A204.1 (cell line): ENCODE measurements around the gene MARK4.
"Not testable (repeated sequence)": the region's sequence is repeated elsewhere in the genome, so short reads cannot be mapped to it uniquely, and the experiment has no call there.

ENCODE experiments used
- FAIRE-seq: peaks from 2 replicates; lab custom pipeline; 2012; peaks lifted over from hg19 to GRCh38; lab: Jason Lieb, UNC

Gene MARK4

GRCh38 chr19:45244133-45244794 is 6.8 kb upstream of the MARK4 start:
- no peak for FAIRE-seq

- no peak for FAIRE-seq
Measured at GRCh38 chr19:45245334-45245787, 5.7 kb upstream of the MARK4 start, which contains the start of gene EXOC3L2. EXOC3L2 (minus strand) TSS chr19:45245407; CDS start chr19:45239045, 6,362 bp downstream.

- FAIRE-seq: no peak
Measured at GRCh38 chr19:45245826-45246225, 5.2 kb upstream of the MARK4 start.

GRCh38 chr19:45247136-45247535 is 3.9 kb upstream of the MARK4 start:
- FAIRE-seq: no peak

GRCh38 chr19:45249261-45250033 is 1.6 kb upstream of the MARK4 start:
- FAIRE-seq: no peak

- no peak for FAIRE-seq
Measured at GRCh38 chr19:45250216-45250831, 747 bp upstream of the MARK4 start.

GRCh38 chr19:45251452-45252354 is 632 bp downstream of the MARK4 start:
- no peak for FAIRE-seq

- no peak for FAIRE-seq
Measured at GRCh38 chr19:45253396-45254027, 2.4 kb downstream of the MARK4 start.

- no peak for FAIRE-seq
Measured at GRCh38 chr19:45254044-45254531, 3.0 kb downstream of the MARK4 start.

GRCh38 chr19:45255611-45256157 is 4.6 kb downstream of the MARK4 start:
- FAIRE-seq: no peak

GRCh38 chr19:45256836-45257235 is 5.8 kb downstream of the MARK4 start:
- no peak for FAIRE-seq

- no peak for FAIRE-seq
Measured at GRCh38 chr19:45258862-45259261, 7.8 kb downstream of the MARK4 start.

GRCh38 chr19:45262570-45262969 is 11.5 kb downstream of the MARK4 start:
- FAIRE-seq: no peak

- FAIRE-seq: no peak
Measured at GRCh38 chr19:45263013-45263412, 11.9 kb downstream of the MARK4 start.

- FAIRE-seq: no peak
Measured at GRCh38 chr19:45264781-45265317, 13.8 kb downstream of the MARK4 start.

- no peak for FAIRE-seq
Measured at GRCh38 chr19:45265375-45265774, 14.3 kb downstream of the MARK4 start.

GRCh38 chr19:45267296-45267695 is 16.2 kb downstream of the MARK4 start:
- FAIRE-seq: no peak

- FAIRE-seq: not testable (repeated sequence)
Measured at GRCh38 chr19:45269939-45270338, 18.9 kb downstream of the MARK4 start.

GRCh38 chr19:45271098-45271734 is 20.1 kb downstream of the MARK4 start:
- FAIRE-seq: no peak

- FAIRE-seq: no peak
Measured at GRCh38 chr19:45271735-45272108, 20.7 kb downstream of the MARK4 start.

GRCh38 chr19:45273521-45273855 is 22.4 kb downstream of the MARK4 start:
- no peak for FAIRE-seq
